Endothelial cell of hepatic sinusoid (primary cell): ENCODE results near the gene GNG10.
"Not testable (repeated sequence)": the region's sequence is repeated elsewhere in the genome, so short reads cannot be mapped to it uniquely, and the experiment has no call there.

Source experiments
- in situ Hi-C: cut with HindIII; loops from 2 replicates; pipeline ENCODE4 v1.10.0; 2017; ENCODE audit warnings: low sequenced_read_pairs

GNG10 gene

GRCh38 chr9:111661150-111661801 is at the start of gene GNG10:
Gene GNG10 (plus strand): TSS chr9:111661605. CDS start chr9:111661635, 30 bp downstream.
- in situ Hi-C loops, result no loop called here

GRCh38 chr9:111613436-111614040 is 47.9 kb upstream of the GNG10 start:
- in situ Hi-C loops, result no loop called here

GRCh38 chr9:111615928-111616327 is 45.5 kb upstream of the GNG10 start:
- in situ Hi-C loops, result no loop called here

- in situ Hi-C loops, result not testable (repeated sequence)
These were observed 44.1 kb upstream of the GNG10 start for GRCh38 chr9:111617349-111617748.

- in situ Hi-C loops, result no loop called here
These were observed 39.4 kb upstream of the GNG10 start for GRCh38 chr9:111621895-111622480.

- in situ Hi-C loops, result no loop called here
These were observed 38.8 kb upstream of the GNG10 start for GRCh38 chr9:111622626-111623025.

- in situ Hi-C loops, result no loop called here
These were observed 34.0 kb upstream of the GNG10 start for GRCh38 chr9:111627260-111627963.

- in situ Hi-C loops, result no loop called here
These were observed 33.0 kb upstream of the GNG10 start for GRCh38 chr9:111628411-111628810.

- in situ Hi-C loops, result no loop called here
These were observed 31.0 kb upstream of the GNG10 start for GRCh38 chr9:111630182-111630963.

- in situ Hi-C loops, result no loop called here
These were observed 30.5 kb upstream of the GNG10 start for GRCh38 chr9:111630964-111631213.

- in situ Hi-C loops, result no loop called here
These were observed 30.0 kb upstream of the GNG10 start, which contains the start of gene DNAJC25 for GRCh38 chr9:111631214-111631971. Gene DNAJC25 (plus strand): TSS chr9:111631334. CDS start chr9:111631408, 74 bp downstream.

GRCh38 chr9:111632060-111632459 is 29.3 kb upstream of the GNG10 start:
- in situ Hi-C loops, result no loop called here

GRCh38 chr9:111632695-111633388 is 28.6 kb upstream of the GNG10 start:
- in situ Hi-C loops, result no loop called here

- in situ Hi-C loops, result no loop called here
These were observed 28.0 kb upstream of the GNG10 start for GRCh38 chr9:111633389-111633736.

GRCh38 chr9:111634860-111635259 is 26.5 kb upstream of the GNG10 start:
- in situ Hi-C loops, result no loop called here

GRCh38 chr9:111637421-111637950 is 23.9 kb upstream of the GNG10 start:
- in situ Hi-C loops, result no loop called here

GRCh38 chr9:111644195-111644772 is 17.1 kb upstream of the GNG10 start:
- in situ Hi-C loops, result no loop called here

GRCh38 chr9:111645806-111646205 is 15.6 kb upstream of the GNG10 start:
- in situ Hi-C loops, result no loop called here

- in situ Hi-C loops, result no loop called here
These were observed 15.0 kb upstream of the GNG10 start for GRCh38 chr9:111646417-111646816.
